Stimulated activated CD8-positive, alpha-beta memory T cell treated with anti-CD3 and anti-CD28 coated beads, Interleukin-7, amount 100 ng/mL, for 48 hours (primary cell): ENCODE results near the gene RALB.

Experiments
- DNase-seq, 2 donors: peaks; one replicate each; pipeline ENCODE4 v3.0.0-alpha.2; 2020; ENCODE audit warnings: low read depth in 1 of 2; ENCODE audit errors: extremely low read depth in 1 of 2

RALB gene, protein sequence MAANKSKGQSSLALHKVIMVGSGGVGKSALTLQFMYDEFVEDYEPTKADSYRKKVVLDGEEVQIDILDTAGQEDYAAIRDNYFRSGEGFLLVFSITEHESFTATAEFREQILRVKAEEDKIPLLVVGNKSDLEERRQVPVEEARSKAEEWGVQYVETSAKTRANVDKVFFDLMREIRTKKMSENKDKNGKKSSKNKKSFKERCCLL

GRCh38 chr2:120252225-120253020 is at the start of gene RALB:
Gene RALB, plus strand, starts transcription at chr2:120252852. Its CDS starts 25,813 bp downstream, at chr2:120278665.
- peak; percentile 98 to 99 for DNase-seq

DNA sequence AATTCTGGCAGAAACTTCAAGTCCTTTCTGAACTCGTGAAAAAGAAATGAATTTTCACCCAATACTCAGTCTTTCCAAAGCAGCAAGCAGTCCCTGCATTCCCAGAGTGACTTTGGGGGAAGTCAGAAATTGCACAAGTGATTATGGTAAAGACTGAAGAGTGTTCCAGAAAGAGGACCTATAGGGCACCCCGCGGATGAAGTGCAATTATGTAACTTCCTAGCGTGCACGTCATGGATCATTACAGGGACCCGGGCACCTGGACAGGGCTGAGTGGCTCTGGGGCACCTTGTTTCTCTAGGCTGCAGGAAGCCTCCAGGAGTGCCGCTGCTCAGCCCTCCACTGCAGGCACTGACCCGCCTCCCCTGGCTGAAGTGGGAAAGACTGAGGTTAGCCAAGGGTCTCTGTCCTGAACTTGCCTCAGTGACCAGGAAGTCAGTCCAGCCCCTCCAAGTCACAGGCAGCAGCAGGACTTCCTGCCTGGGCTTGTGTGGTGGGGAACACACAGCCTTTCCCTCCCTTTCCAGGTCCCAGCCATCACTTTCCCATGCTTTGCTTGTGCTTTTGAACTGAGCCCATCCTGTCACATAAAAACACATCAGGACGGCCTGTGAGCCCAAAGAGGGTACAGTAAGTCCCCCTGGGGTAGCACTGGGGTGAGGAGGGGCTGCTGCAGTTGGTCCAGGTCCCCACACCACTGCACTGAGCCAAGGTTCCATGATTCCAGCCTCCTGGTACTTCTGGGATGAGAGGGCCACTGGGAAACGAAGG is 49.2 kb upstream of the RALB start:
- DNase-seq: no peak

- no peak for DNase-seq
Observed at GRCh38 chr2:120204022-120204405, 48.6 kb upstream of the RALB start.

DNA sequence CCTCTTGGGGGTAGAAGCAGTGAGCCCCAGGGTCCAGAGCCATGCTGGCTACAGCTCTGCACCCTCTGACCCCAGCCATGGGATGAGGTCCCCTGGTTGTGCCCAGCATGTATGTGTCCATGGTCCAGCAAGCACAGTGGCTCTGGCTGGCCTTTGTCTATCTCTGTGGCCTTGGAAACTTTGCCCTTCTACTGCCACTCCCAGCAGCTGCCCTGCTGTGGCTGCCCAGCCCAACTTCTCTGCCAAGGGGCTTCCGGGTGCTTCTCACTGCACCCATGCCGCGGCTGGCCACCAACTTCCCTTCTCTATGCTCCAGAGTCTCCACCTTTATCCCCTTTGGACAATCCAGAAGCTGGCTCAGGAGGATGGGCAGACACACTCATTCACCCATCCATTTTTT is 48.2 kb upstream of the RALB start:
- DNase-seq: no peak

GRCh38 chr2:120204945-120205670 is 47.5 kb upstream of the RALB start:
- DNase-seq: no peak

GRCh38 chr2:120206022-120206581 is 46.5 kb upstream of the RALB start:
- peak in 1 of 2 donors; percentile 37 for DNase-seq

GRCh38 chr2:120208381-120209353 is 44.0 kb upstream of the RALB start:
- no peak for DNase-seq

DNA sequence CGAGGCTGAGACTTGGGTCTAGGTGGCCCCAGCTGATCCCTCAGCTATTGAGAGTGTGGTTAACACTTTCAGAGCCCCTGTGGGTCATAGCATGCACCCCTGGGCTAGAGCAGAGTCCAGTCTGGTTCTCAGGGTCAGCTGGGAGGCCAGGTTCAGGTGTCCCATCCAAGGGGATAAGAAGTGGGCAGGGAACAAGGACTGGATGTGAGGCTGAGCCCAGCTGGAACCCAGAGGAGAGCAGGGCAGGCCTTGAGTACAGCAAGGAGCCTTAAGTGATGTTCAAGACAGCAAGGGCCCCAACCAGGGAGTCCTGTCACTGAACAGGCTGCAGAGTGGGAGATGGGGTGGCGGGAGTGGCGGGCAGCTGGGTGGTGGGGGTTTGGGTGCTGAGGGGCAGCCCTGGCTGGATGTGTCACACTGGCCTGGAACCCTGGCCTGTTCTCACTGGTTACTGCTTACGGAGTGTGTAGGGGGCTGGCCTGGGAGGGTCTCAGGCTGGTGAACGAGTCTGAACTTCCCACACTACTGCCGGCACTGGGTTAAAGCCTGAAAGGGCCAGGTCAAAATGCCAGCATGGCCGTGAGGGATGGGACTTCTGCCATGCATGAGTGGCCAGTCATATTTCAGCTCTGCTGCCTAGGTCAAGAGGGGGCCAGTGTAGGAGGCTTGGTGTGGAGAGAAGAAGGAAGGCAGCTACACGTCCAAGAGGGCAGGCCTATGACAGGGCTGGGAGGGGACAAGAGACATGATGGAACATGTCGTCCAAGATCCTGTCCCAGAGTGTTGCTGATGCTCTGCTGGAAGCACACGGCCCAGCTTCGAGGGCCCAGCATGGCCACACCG is 43.0 kb upstream of the RALB start:
- no peak for DNase-seq

DNA sequence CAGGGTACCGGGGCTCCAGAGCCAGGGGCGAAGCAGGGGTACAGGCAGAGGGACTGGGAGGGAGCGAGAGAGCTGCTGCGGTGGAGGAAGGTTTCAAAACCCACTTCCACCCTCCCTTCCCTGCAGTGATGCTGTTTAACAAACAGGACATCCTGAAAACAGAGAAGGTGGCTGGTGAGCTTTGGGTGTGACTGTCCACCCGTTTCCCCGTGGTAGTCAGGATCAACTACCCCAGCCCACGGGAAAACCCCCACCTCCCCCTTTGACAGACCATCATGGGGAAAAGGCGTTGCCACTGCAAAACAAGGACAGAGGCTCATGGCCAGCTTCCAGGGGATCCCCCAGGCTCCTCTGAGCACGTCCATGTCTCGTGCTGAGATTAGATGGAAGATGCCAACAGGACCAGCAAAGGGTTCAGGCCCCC is 42.4 kb upstream of the RALB start:
- no peak for DNase-seq

DNA sequence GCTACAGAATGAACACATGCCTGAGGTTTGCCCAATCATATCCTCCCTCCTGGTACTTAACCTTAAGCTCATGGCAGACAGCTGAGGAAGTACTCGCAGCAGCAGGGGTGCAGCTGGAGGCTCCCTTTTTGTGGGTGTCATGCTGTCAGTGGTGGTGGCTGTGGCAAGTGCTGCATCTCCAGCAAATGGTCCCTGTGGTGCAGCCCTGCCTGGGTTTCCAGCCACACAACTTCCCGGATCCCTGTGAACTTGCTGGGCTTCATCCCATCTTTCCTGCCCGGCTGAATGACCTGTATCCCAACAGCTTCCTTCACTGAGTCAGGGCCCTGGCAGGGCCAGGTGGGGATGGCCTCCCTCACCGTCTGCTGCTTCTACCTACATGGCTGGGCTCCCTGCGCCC is 34.5 kb upstream of the RALB start:
- no peak for DNase-seq

DNA sequence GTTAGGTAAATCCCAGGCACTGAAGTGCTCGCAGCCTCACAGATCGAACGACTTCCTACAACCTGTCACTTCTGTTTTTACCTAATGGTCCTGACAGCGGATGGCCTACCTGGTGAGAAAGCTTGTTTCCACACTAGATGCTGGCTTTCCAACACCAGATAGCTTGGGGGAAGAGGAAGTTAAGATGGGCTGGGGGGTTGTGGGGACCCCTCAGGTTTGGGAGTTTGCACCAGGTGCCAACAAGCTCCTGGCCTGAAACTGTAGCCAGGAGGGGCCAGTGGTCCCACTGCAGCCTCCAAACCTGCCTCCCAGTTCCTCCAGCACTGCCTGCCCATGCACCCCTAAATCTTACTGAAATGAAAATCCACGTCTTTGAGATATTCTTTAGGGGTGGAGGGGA is 33.4 kb upstream of the RALB start:
- no peak for DNase-seq

DNA sequence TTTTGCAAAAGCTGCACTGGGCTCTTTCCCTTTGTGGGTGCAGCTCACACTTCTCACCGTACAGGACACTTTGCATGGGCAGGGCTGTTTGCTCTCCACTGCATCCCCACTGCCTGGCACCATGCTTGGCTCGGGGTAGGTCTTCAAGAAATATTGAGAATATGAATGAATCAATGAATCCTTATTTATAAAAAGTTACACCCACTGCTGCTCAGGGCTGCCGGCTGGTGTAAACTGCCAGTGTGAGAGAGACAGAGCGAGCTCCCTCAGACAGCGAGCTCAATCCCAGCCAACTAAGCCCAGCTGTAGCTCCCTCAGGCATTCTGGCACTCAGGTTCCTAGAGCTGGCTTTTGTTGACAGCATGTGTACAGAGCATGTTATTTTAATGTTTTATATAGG is 32.9 kb upstream of the RALB start:
- no peak for DNase-seq

DNA sequence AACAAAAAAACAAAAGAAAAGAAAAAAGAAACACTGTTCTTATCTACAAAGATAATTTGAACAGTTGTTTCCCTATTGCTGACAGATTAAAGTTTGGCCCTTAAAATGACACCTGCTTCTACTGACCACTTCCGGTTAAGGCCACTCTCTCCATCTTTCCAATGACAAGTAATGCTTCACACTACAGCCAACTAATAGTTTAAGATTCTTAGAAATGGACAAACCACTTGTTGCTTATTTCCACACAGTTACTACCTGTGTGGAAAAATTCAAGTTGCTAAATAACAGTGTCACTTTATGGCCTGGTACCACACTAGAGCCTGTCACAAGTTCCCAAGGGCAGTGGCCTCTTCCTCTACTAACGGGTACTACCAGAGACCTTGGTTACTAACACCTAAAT is 31.9 kb upstream of the RALB start:
- DNase-seq: no peak

DNA sequence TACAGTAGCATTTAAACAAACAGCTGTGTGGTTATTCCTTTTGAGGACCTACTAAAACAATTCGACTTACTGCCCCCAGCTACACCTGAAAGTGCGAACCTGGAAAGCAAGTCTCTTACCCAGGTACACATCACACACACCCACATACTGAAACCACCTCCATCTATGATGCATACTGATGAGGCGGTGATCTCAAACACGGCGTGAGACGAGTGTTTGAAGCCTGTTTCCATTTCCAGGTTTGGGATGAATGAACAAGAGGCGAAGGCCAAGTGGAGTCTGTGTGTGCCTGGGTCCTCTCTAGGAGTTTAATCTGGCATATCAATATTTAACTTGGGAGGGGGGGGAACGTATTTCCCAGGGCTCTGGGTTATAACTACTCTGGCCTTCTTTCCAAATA is 31.0 kb upstream of the RALB start:
- no peak for DNase-seq

GRCh38 chr2:120222186-120223033 is 30.2 kb upstream of the RALB start:
- no peak for DNase-seq

DNA sequence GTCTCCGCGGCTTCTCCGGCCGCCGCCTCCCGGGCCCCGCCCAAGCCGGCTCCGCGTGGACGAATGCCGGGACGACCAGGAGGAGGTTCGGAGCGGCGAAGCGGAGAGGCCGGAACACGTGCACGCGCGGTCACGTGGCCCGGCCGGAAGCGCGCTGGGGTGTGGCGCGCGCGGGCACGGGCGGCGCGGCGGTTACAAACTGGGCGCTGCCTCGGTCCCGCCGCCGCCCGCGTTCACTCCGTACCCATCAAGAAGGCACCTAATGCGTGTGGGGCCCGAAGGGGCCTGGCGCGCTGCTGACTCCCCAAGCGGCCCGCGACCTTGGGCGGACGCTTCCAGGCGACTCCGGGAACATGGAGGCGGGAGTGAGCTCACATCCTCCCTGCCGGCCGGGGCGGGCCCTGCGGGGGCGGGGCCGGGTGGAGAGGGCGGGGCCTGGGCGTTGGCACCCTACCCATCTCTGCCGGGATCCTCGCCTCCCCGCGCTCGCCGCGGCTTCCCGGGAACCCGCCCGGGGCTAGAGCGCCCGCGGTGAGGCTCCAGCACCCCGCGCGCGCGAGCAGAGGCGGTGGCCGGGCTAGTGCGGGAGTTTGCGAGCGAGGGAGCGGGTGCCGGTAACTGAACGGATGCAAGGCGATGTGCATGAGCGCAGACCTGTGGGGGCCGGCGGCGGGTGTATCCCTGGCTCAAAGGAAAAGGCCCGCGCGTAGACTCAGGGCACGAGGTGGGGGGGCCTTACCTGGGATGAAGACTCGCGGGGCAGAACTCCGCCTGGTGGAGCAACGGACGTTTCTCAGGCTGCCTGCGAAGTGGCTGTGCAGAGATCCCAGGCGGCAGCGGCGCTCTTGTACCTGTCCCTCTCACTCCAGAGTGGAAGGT is 29.4 kb upstream of the RALB start, which contains the start of gene TMEM185B:
TMEM185B (minus strand) TSS at position 367 of the 879 bp plus-strand sequence. CDS start 424 bp downstream, outside the sequence.
- peak; percentile 78 to 82 for DNase-seq

DNA sequence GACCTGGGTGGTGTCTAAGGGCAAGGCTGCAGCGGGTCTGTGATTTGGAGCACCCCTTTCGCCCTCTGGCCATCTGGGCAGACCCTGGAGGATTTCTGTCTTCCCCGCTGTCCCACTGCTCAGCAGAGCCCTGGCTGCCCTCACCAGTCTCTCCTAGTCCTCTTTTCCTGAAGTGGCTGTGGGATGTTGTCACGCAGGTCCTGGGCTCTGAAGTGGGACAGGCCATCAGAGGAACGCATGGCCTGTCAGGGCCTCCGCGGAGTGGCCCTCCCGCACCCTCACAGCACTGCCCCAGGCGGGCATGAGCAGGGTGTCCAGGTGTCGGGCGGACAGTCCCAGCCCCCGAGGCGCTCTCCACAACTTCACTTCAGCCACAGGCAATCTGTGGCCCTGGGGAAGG is 28.4 kb upstream of the RALB start:
- DNase-seq: no peak
